Ishikawa (cell line): ENCODE data around the gene AAR2.

ENCODE experiments used
- CEBPB ChIP-seq: IDR thresholded peaks from 2 replicates; pipeline ENCODE4 v1.6.1; 2012
- EGR1 ChIP-seq: IDR thresholded peaks from 2 replicates; pipeline ENCODE4 v1.6.1; 2012
- EP300 ChIP-seq: IDR thresholded peaks from 2 replicates; pipeline ENCODE4 v1.6.1; 2012; ENCODE audit warnings: borderline replicate concordance
- FOXM1 ChIP-seq: IDR thresholded peaks from 2 replicates; pipeline ENCODE4 v1.6.1; 2012; ENCODE audit warnings: low read depth, borderline replicate concordance
- MAX ChIP-seq: IDR thresholded peaks from 2 replicates; pipeline ENCODE4 v1.6.1; 2012
- REST ChIP-seq: IDR thresholded peaks from 2 replicates; pipeline ENCODE4 v1.6.1; 2012; ENCODE audit warnings: low read depth, mild to moderate bottlenecking
- TAF1 ChIP-seq: IDR thresholded peaks from 2 replicates; pipeline ENCODE4 v1.6.1; 2012; ENCODE audit warnings: low read depth, mild to moderate bottlenecking
- TCF12 ChIP-seq: IDR thresholded peaks from 2 replicates; pipeline ENCODE4 v1.6.1; 2012; ENCODE audit warnings: low read depth
- TEAD4 ChIP-seq: IDR thresholded peaks from 2 replicates; pipeline ENCODE4 v1.6.1; 2012

- TF ChIP-seq EP300 = no peak
- TF ChIP-seq TAF1 = no peak
- TF ChIP-seq MAX = no peak
- no peak for TF ChIP-seq EGR1
- no peak for TF ChIP-seq CEBPB
- TF ChIP-seq REST = no peak
- no peak for TF ChIP-seq TCF12
- TF ChIP-seq FOXM1 = no peak
- TF ChIP-seq TEAD4 = no peak
These were observed 28.4 kb downstream of the AAR2 start for GRCh38 chr20:36264426-36265246.
